ENCODE measurements around the gene SGSH. TPM values are rescaled to one million over a fixed set of nuclear protein-coding genes. Genes with fewer than 3 reads are reported as not detected.

SGSH gene
- total and polyA plus RNA-seq, 4 donors = 11.1 to 61.3 (median 42.7) TPM

- WGBS, 2 donors = 28 to 38% methylated on average over 29 of the region's 29 CpGs
- H3K9me3 ChIP-seq (ENCODE audit: control insufficient read depth, low read length) = no peaks in the 10 kb centered on the region
- no peak for DNase-seq
- H3K36me3 ChIP-seq (ENCODE audit: control insufficient read depth in 1 of 2, insufficient read depth in 2 of 2, low read length in 1 of 2) = no peaks in the 10 kb centered on the region
- H3K27me3 ChIP-seq (ENCODE audit: control insufficient read depth in 1 of 2, insufficient read depth in 2 of 2, low read length in 1 of 2) = no peaks in the 10 kb centered on the region
- no peak overlapping the region for H3K4me3 ChIP-seq (ENCODE audit: low read length in 2 of 2)
- no peak overlapping the region for H3K27ac ChIP-seq (ENCODE audit: low read depth in 1 of 2, low read length in 2 of 2)
- ATAC-seq (ENCODE audit: low FRiP score) = no peak
- H3K4me1 ChIP-seq (ENCODE audit: control insufficient read depth in 1 of 2, insufficient read depth in 2 of 2, low read length in 2 of 2) = no peaks in the 10 kb centered on the region
- intact Hi-C loops (cut with DNase I) = no loop called here
These were observed 28.1 kb downstream of the SGSH start for GRCh38 chr17:80191865-80192661.

GRCh38 chr17:80191192-80191591, 28.9 kb downstream of the SGSH start:
- intact Hi-C loops (cut with DNase I) = no loop called here
- no peak overlapping the region for H3K4me3 ChIP-seq (ENCODE audit: low read length in 2 of 2)
- DNase-seq (no peak), ATAC-seq (ENCODE audit: low FRiP score) (no peak)
- H3K9me3 ChIP-seq (ENCODE audit: control insufficient read depth, low read length) = no peaks in the 10 kb centered on the region
- H3K27me3 ChIP-seq (ENCODE audit: control insufficient read depth in 1 of 2, insufficient read depth in 2 of 2, low read length in 1 of 2) = no peaks in the 10 kb centered on the region
- H3K27ac ChIP-seq (ENCODE audit: low read depth in 1 of 2, low read length in 2 of 2) = no peak overlapping the region
- no peaks in the 10 kb centered on the region for H3K36me3 ChIP-seq (ENCODE audit: control insufficient read depth in 1 of 2, insufficient read depth in 2 of 2, low read length in 1 of 2)
- H3K4me1 ChIP-seq (ENCODE audit: control insufficient read depth in 1 of 2, insufficient read depth in 2 of 2, low read length in 2 of 2) = no peaks in the 10 kb centered on the region
- WGBS, 2 donors = 81 to 86% methylated on average over 20 of the region's 20 CpGs

DNA sequence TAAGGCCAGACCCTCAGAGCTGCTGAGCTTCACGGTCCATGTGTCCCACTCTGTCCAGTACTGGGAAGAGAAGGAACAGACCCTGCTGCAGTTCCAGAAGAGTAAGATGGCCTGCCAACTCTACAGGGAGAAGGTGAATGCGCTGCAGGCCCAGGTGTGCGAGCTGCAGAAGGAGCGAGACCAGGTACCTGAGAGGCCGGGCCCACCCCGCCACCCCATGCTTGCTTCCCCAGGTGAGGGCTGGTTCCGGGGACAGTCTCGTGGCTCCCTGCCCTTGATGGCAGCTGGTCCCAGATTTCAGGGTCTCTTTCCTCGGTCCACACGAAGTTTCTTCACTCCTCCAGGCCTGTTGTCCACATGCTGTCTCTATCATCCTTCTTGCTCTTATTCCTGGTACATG, 29.4 kb downstream of the SGSH start:
- Histone ChIP-seq H3K27ac (ENCODE audit: low read depth in 1 of 2, low read length in 2 of 2) (no peak overlapping the region), H3K9me3 (ENCODE audit: control insufficient read depth, low read length) (no peaks in the 10 kb centered on the region), H3K4me1 (ENCODE audit: control insufficient read depth in 1 of 2, insufficient read depth in 2 of 2, low read length in 2 of 2) (no peaks in the 10 kb centered on the region), H3K27me3 (ENCODE audit: control insufficient read depth in 1 of 2, insufficient read depth in 2 of 2, low read length in 1 of 2) (no peaks in the 10 kb centered on the region), H3K36me3 (ENCODE audit: control insufficient read depth in 1 of 2, insufficient read depth in 2 of 2, low read length in 1 of 2) (no peaks in the 10 kb centered on the region), H3K4me3 (ENCODE audit: low read length in 2 of 2) (no peak overlapping the region)
- intact Hi-C loops (cut with DNase I) = no loop called here
- DNase-seq = no peak
- WGBS, 2 donors = 95 to 96% methylated on average over 10 of the region's 10 CpGs
- no peak for ATAC-seq (ENCODE audit: low FRiP score)

DNA sequence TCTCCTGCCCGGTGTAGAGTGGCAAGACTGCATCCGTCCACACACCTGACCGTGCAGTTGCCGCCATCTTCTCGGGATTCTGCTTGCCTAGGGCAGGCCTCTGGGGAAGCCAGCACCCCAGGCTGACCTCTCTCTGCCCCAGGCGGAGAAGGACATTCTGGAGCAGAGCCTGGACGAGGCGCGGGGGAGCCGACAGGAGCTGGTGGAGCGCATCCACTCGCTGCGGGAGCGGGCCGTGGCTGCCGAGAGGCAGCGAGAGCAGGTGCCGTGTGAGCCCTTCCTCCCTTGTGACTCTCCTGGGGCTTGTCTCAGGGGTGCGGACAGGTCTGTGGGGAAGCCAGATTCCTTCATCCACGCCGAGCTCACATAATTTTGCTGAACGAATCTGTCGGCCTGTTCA, 30.5 kb downstream of the SGSH start:
- ATAC-seq (ENCODE audit: low FRiP score) (no peak), DNase-seq (no peak)
- Histone ChIP-seq H3K4me3 (ENCODE audit: low read length in 2 of 2) (no peak overlapping the region), H3K27ac (ENCODE audit: low read depth in 1 of 2, low read length in 2 of 2) (no peak overlapping the region), H3K4me1 (ENCODE audit: control insufficient read depth in 1 of 2, insufficient read depth in 2 of 2, low read length in 2 of 2) (no peaks in the 10 kb centered on the region), H3K9me3 (ENCODE audit: control insufficient read depth, low read length) (no peaks in the 10 kb centered on the region), H3K27me3 (ENCODE audit: control insufficient read depth in 1 of 2, insufficient read depth in 2 of 2, low read length in 1 of 2) (no peaks in the 10 kb centered on the region), H3K36me3 (ENCODE audit: control insufficient read depth in 1 of 2, insufficient read depth in 2 of 2, low read length in 1 of 2) (no peaks in the 10 kb centered on the region)
- intact Hi-C loops (cut with DNase I) = no loop called here
- WGBS, 2 donors = 91 to 92% methylated on average over 23 of the region's 23 CpGs

- H3K27ac ChIP-seq (ENCODE audit: low read depth in 1 of 2, low read length in 2 of 2) = no peak overlapping the region
- no peaks in the 10 kb centered on the region for H3K36me3 ChIP-seq (ENCODE audit: control insufficient read depth in 1 of 2, insufficient read depth in 2 of 2, low read length in 1 of 2)
- H3K27me3 ChIP-seq (ENCODE audit: control insufficient read depth in 1 of 2, insufficient read depth in 2 of 2, low read length in 1 of 2) = no peaks in the 10 kb centered on the region
- 37 to 50% methylated on average over 18 of the region's 18 CpGs for WGBS, 2 donors
- DNase-seq (peak in 1 of 2 donors; percentile 73), ATAC-seq (ENCODE audit: low FRiP score) (peak; percentile 72)
- no peaks in the 10 kb centered on the region for H3K9me3 ChIP-seq (ENCODE audit: control insufficient read depth, low read length)
- no peak overlapping the region for H3K4me3 ChIP-seq (ENCODE audit: low read length in 2 of 2)
- intact Hi-C loops (cut with DNase I) = no loop called here
- no peaks in the 10 kb centered on the region for H3K4me1 ChIP-seq (ENCODE audit: control insufficient read depth in 1 of 2, insufficient read depth in 2 of 2, low read length in 2 of 2)
These were observed 32.6 kb downstream of the SGSH start for GRCh38 chr17:80187515-80187941.

- DNase-seq (no peak), ATAC-seq (ENCODE audit: low FRiP score) (no peak)
- Histone ChIP-seq H3K27me3 (ENCODE audit: control insufficient read depth in 1 of 2, insufficient read depth in 2 of 2, low read length in 1 of 2) (no peaks in the 10 kb centered on the region), H3K4me1 (ENCODE audit: control insufficient read depth in 1 of 2, insufficient read depth in 2 of 2, low read length in 2 of 2) (no peaks in the 10 kb centered on the region), H3K9me3 (ENCODE audit: control insufficient read depth, low read length) (no peaks in the 10 kb centered on the region), H3K4me3 (ENCODE audit: low read length in 2 of 2) (no peak overlapping the region), H3K36me3 (ENCODE audit: control insufficient read depth in 1 of 2, insufficient read depth in 2 of 2, low read length in 1 of 2) (no peaks in the 10 kb centered on the region), H3K27ac (ENCODE audit: low read depth in 1 of 2, low read length in 2 of 2) (no peak overlapping the region)
- WGBS, 2 donors = 91 to 93% methylated on average over 16 of the region's 16 CpGs
- intact Hi-C loops (cut with DNase I) = no loop called here
These were observed 33.0 kb downstream of the SGSH start for GRCh38 chr17:80187090-80187489.

GRCh38 chr17:80185968-80186367, 34.2 kb downstream of the SGSH start:
- no peak overlapping the region for H3K27ac ChIP-seq (ENCODE audit: low read depth in 1 of 2, low read length in 2 of 2)
- no peaks in the 10 kb centered on the region for H3K4me1 ChIP-seq (ENCODE audit: control insufficient read depth in 1 of 2, insufficient read depth in 2 of 2, low read length in 2 of 2)
- H3K27me3 ChIP-seq (ENCODE audit: control insufficient read depth in 1 of 2, insufficient read depth in 2 of 2, low read length in 1 of 2) = no peaks in the 10 kb centered on the region
- WGBS, 2 donors = 82 to 84% methylated on average over 9 of the region's 9 CpGs
- no peak for DNase-seq
- H3K36me3 ChIP-seq (ENCODE audit: control insufficient read depth in 1 of 2, insufficient read depth in 2 of 2, low read length in 1 of 2) = no peaks in the 10 kb centered on the region
- intact Hi-C loops (cut with DNase I) = no loop called here
- no peak overlapping the region for H3K4me3 ChIP-seq (ENCODE audit: low read length in 2 of 2)
- H3K9me3 ChIP-seq (ENCODE audit: control insufficient read depth, low read length) = no peaks in the 10 kb centered on the region
- ATAC-seq (ENCODE audit: low FRiP score) = no peak

GRCh38 chr17:80184423-80184714, 35.8 kb downstream of the SGSH start:
- no peak for DNase-seq
- H3K4me3 ChIP-seq (ENCODE audit: low read length in 2 of 2) = no peak overlapping the region
- H3K27ac ChIP-seq (ENCODE audit: low read depth in 1 of 2, low read length in 2 of 2) = no peak overlapping the region
- no peak for ATAC-seq (ENCODE audit: low FRiP score)
- no peaks in the 10 kb centered on the region for H3K36me3 ChIP-seq (ENCODE audit: control insufficient read depth in 1 of 2, insufficient read depth in 2 of 2, low read length in 1 of 2)
- intact Hi-C loops (cut with DNase I) = no loop called here
- no peaks in the 10 kb centered on the region for H3K9me3 ChIP-seq (ENCODE audit: control insufficient read depth, low read length)
- H3K27me3 ChIP-seq (ENCODE audit: control insufficient read depth in 1 of 2, insufficient read depth in 2 of 2, low read length in 1 of 2) = no peaks in the 10 kb centered on the region
- H3K4me1 ChIP-seq (ENCODE audit: control insufficient read depth in 1 of 2, insufficient read depth in 2 of 2, low read length in 2 of 2) = no peaks in the 10 kb centered on the region
- WGBS, 2 donors = 79 to 84% methylated on average over 9 to 10 of the region's 10 CpGs

- no peak overlapping the region for H3K27ac ChIP-seq (ENCODE audit: low read depth in 1 of 2, low read length in 2 of 2)
- H3K27me3 ChIP-seq (ENCODE audit: control insufficient read depth in 1 of 2, insufficient read depth in 2 of 2, low read length in 1 of 2) = no peaks in the 10 kb centered on the region
- intact Hi-C loops (cut with DNase I) = no loop called here
- H3K9me3 ChIP-seq (ENCODE audit: control insufficient read depth, low read length) = no peaks in the 10 kb centered on the region
- no peaks in the 10 kb centered on the region for H3K36me3 ChIP-seq (ENCODE audit: control insufficient read depth in 1 of 2, insufficient read depth in 2 of 2, low read length in 1 of 2)
- no peak for DNase-seq
- WGBS, 2 donors = 80 to 83% methylated on average over 25 to 26 of the region's 26 CpGs
- no peak overlapping the region for H3K4me3 ChIP-seq (ENCODE audit: low read length in 2 of 2)
- ATAC-seq (ENCODE audit: low FRiP score) = no peak
- H3K4me1 ChIP-seq (ENCODE audit: control insufficient read depth in 1 of 2, insufficient read depth in 2 of 2, low read length in 2 of 2) = no peaks in the 10 kb centered on the region
These were observed 36.3 kb downstream of the SGSH start for GRCh38 chr17:80183581-80184422.
